Large intestine (tissue), 3 donors: ENCODE data around the gene POLE. TPM values are rescaled to one million over a fixed set of nuclear protein-coding genes. Genes with fewer than 3 reads are reported as not detected.
A peak's percentile ranks its signal among the peaks of the same experiment; 100 is the strongest.

Experiments used
- DNase-seq, 2 donors: peaks; one replicate each; pipeline versions ENCODE4 v3.0.0 to v3.0.0-alpha.2; 2013
- H3K27ac ChIP-seq: one replicate; pipeline ENCODE4 v1.5.1; 2013; ENCODE audit warnings: low read length
- H3K27me3 ChIP-seq: 2 replicates; pipeline ENCODE4 v1.6.1; 2013; ENCODE audit warnings: low read length; ENCODE audit not compliant: control insufficient read depth, insufficient read depth
- H3K36me3 ChIP-seq: 2 replicates; pipeline ENCODE4 v1.6.1; 2013; ENCODE audit warnings: low read length; ENCODE audit not compliant: control insufficient read depth, insufficient read depth
- H3K4me1 ChIP-seq: one replicate; pipeline ENCODE4 v1.6.1; 2013; ENCODE audit warnings: low read length; ENCODE audit not compliant: control insufficient read depth, insufficient read depth
- H3K4me3 ChIP-seq: one replicate; pipeline ENCODE4 v1.5.1; 2013; ENCODE audit warnings: low read length
- H3K9me3 ChIP-seq: one replicate; pipeline ENCODE4 v1.6.1; 2013; ENCODE audit warnings: mild to moderate bottlenecking, low read depth, low read length, moderate library complexity; ENCODE audit not compliant: control insufficient read depth
- WGBS: methylation state at CpG from one replicate; pipeline ENCODE4 v1.1.5; 2013; ENCODE audit warnings: low lambda C conversion rate; ENCODE audit not compliant: insufficient coverage; 5-methylcytosine and 5-hydroxymethylcytosine counted together
- polyA plus RNA-seq: library from polyadenylated mRNA; unstranded; fragments of 120-200 nt; gene quantifications from one replicate; pipeline ENCODE4 v1.2.1, GENCODE V29; 2013

Gene POLE
- polyA plus RNA-seq, 1 donor, result 48.1 TPM

- WGBS, result 100% methylated on average over 2 of the region's 21 CpGs
- peaks cover 9% of the 10 kb centered on the region for H3K9me3 ChIP-seq
- H3K4me3 ChIP-seq, result no peak overlapping the region
- peaks cover 59% of the 10 kb centered on the region for H3K36me3 ChIP-seq
- no peaks in the 10 kb centered on the region for H3K4me1 ChIP-seq
- DNase-seq, result no peak
- no peak overlapping the region for H3K27ac ChIP-seq
- H3K27me3 ChIP-seq, result no peaks in the 10 kb centered on the region
Observed at GRCh38 chr12:132718644-132719043, 31.5 kb upstream of the POLE start.

- Histone ChIP-seq H3K9me3 (peaks cover 9% of the 10 kb centered on the region), H3K36me3 (peaks cover 53% of the 10 kb centered on the region), H3K4me3 (no peak overlapping the region), H3K27me3 (no peaks in the 10 kb centered on the region), H3K4me1 (no peaks in the 10 kb centered on the region), H3K27ac (no peak overlapping the region)
- DNase-seq, result no peak
- WGBS, result no CpG with 5 or more reads among the region's 61 CpGs
Observed at GRCh38 chr12:132717531-132718387, 30.6 kb upstream of the POLE start.

GRCh38 chr12:132717011-132717410, 29.9 kb upstream of the POLE start:
- no CpG with 5 or more reads among the region's 17 CpGs for WGBS
- Histone ChIP-seq H3K27me3 (no peaks in the 10 kb centered on the region), H3K36me3 (peaks cover 53% of the 10 kb centered on the region), H3K27ac (no peak overlapping the region), H3K4me3 (no peak overlapping the region), H3K9me3 (peaks cover 9% of the 10 kb centered on the region), H3K4me1 (no peaks in the 10 kb centered on the region)
- DNase-seq, result no peak

GRCh38 chr12:132716356-132716755, 29.2 kb upstream of the POLE start:
- no peak overlapping the region for H3K4me3 ChIP-seq
- no peak for DNase-seq
- no peaks in the 10 kb centered on the region for H3K4me1 ChIP-seq
- no peak overlapping the region for H3K27ac ChIP-seq
- WGBS, result no CpG with 5 or more reads among the region's 11 CpGs
- H3K9me3 ChIP-seq, result peaks cover 9% of the 10 kb centered on the region
- peaks cover 49% of the 10 kb centered on the region for H3K36me3 ChIP-seq
- no peaks in the 10 kb centered on the region for H3K27me3 ChIP-seq

- H3K4me3 ChIP-seq, result no peak overlapping the region
- no peaks in the 10 kb centered on the region for H3K27me3 ChIP-seq
- DNase-seq, result no peak
- H3K9me3 ChIP-seq, result peaks cover 9% of the 10 kb centered on the region
- no peak overlapping the region for H3K27ac ChIP-seq
- no CpG with 5 or more reads among the region's 9 CpGs for WGBS
- H3K36me3 ChIP-seq, result peaks cover 44% of the 10 kb centered on the region
- no peaks in the 10 kb centered on the region for H3K4me1 ChIP-seq
Observed at GRCh38 chr12:132715874-132716273, 28.7 kb upstream of the POLE start.

- H3K9me3 ChIP-seq, result peaks cover 11% of the 10 kb centered on the region
- H3K27me3 ChIP-seq, result no peaks in the 10 kb centered on the region
- DNase-seq, result no peak
- H3K4me3 ChIP-seq, result no peak overlapping the region
- H3K36me3 ChIP-seq, result peaks cover 28% of the 10 kb centered on the region
- whole genome bisulfite sequencing, result 83% methylated on average over 1 of the region's 2 CpGs
- no peaks in the 10 kb centered on the region for H3K4me1 ChIP-seq
- no peak overlapping the region for H3K27ac ChIP-seq
Observed at GRCh38 chr12:132713123-132713522, 26.0 kb upstream of the POLE start.

- no CpG with 5 or more reads among the region's 59 CpGs for WGBS
- peak in 1 of 2 donors; percentile 43 for DNase-seq
- peak overlapping the region; percentile 60 for H3K4me3 ChIP-seq
- H3K4me1 ChIP-seq, result no peaks in the 10 kb centered on the region
- H3K36me3 ChIP-seq, result peaks cover 16% of the 10 kb centered on the region
- peaks cover 2% of the 10 kb centered on the region for H3K9me3 ChIP-seq
- H3K27me3 ChIP-seq, result no peaks in the 10 kb centered on the region
- H3K27ac ChIP-seq, result no peak overlapping the region
Observed at GRCh38 chr12:132711080-132711843, 24.1 kb upstream of the POLE start.

- H3K4me3 ChIP-seq, result peak within 1 kb of the TSS; percentile 92
- no peaks in the 10 kb centered on the region for H3K27me3 ChIP-seq
- peaks cover 16% of the 10 kb centered on the region for H3K36me3 ChIP-seq
- WGBS, result no CpG with 5 or more reads among the region's 94 CpGs
- DNase-seq, result peak; percentile 90 to 95
- peaks cover 2% of the 10 kb centered on the region for H3K9me3 ChIP-seq
- peak within 1 kb of the TSS; percentile 91 for H3K27ac ChIP-seq
- no peaks in the 10 kb centered on the region for H3K4me1 ChIP-seq
Observed at GRCh38 chr12:132710405-132711079, 23.4 kb upstream of the POLE start, which contains the start of gene PGAM5. Gene PGAM5, plus strand, starts transcription at chr12:132710842. Its CDS starts 35 bp downstream, at chr12:132710877.

- Histone ChIP-seq H3K27ac (peak overlapping the region; percentile 91), H3K4me3 (peak overlapping the region; percentile 92), H3K9me3 (peaks cover 2% of the 10 kb centered on the region), H3K36me3 (peaks cover 15% of the 10 kb centered on the region), H3K4me1 (no peaks in the 10 kb centered on the region), H3K27me3 (no peaks in the 10 kb centered on the region)
- DNase-seq, result no peak
- WGBS, result 0% methylated on average over 1 of the region's 26 CpGs
Observed at GRCh38 chr12:132710043-132710404, 22.9 kb upstream of the POLE start.

- Histone ChIP-seq H3K9me3 (peaks cover 2% of the 10 kb centered on the region), H3K4me1 (no peaks in the 10 kb centered on the region), H3K27ac (no peak overlapping the region), H3K4me3 (no peak overlapping the region), H3K36me3 (peaks cover 21% of the 10 kb centered on the region), H3K27me3 (no peaks in the 10 kb centered on the region)
- WGBS, result no CpG with 5 or more reads among the region's 2 CpGs
- DNase-seq, result no peak
Observed at GRCh38 chr12:132708150-132708549, 21.0 kb upstream of the POLE start.
